GM21717 (cell line): ENCODE results near the gene RBM12.

ENCODE experiments used
- ATAC-seq: cut with Tn5 transposase; IDR thresholded peaks from one replicate; pipeline ENCODE4 v1.9.1; 2021; ENCODE audit warnings: mild to moderate bottlenecking, moderate library complexity; ENCODE audit not compliant: unreplicated experiment

The RBM12 gene

DNA sequence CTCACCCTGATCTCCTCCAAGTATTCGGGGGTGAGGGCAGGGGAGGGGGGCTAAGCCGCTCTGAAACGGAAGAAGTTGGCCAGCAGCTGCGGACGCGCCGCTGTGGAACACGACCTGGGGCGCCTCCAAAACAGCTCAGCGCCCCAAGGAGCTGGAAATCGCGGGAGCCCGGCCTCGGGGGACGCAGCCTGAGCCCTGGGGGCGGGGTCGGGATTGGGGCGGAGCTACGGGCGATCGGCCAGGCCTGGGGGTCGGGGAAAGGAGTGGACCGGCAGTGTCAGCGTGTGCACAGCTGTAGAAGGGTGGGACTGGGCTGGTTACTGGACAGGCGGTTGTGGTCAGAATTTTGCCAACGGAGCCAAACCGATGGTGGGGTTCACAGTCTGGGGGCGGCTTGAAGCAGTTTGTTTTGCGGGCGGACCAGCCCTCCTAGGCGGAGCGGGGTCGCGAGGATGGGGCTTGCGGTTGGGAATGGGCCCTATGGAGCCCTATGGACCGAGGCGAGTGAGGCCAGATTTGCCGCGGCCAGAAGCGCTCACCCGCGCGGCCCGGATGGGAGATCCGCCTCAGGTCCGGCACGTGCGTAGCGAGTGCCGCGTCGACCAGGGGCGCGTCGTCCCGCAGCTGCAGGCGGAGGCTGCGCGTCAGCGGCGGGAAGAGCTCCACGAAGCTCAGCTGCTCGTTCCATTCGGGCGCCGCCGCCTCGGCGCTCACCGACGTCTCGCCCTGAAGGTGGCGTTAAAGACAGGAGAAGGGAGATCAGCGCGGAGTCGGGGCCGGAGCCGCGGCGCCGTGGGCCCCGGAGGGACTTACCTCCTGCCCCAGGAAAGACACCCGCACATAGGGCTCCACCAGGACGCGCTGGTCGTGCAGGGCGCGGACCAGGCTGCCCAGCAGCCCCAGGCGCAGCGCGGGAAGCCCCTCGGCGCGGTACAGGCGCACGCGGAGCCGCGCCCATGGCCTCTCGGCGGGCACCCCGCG is 63.4 kb downstream of the RBM12 start:
- ATAC-seq, result no peak

DNA sequence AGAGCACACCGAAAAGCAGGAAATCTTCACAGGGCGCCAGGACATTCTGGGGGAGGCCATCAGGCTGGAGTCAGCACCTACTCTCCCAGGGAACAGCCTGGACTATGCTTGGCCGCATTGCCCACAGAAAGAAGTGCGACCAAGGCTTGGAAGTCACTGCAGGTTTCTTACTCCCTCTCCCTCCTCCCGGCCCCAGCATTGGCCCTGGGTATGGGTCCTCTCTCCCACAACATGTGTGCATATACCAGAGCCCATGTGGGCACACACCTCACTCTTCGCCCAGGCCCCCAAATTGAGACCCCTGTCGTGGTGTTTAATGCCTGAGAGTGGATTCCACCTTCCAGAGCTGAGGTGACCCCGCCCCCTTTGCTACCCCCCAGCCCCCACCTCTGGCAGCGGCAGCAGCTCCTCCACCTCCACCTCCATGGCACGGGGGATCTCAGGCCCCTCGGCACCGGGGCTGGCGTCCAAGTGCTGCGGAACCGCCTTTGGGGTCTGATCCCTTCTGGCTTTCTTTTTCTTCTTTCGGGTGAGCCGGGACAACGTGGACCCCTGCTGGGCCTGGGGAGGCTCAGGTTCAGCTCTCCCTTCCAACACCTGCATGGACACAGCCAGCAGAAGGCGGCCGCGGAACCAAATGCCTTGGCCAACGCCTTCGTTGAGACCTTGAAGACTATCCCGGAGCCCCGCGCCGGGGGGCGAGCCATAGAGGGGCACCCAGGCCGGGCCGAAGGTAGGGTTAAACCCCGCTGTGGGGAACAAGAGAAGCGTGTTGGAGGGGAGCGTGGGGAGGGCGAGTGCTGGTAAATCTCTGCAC is 64.3 kb downstream of the RBM12 start:
- no peak for ATAC-seq

DNA sequence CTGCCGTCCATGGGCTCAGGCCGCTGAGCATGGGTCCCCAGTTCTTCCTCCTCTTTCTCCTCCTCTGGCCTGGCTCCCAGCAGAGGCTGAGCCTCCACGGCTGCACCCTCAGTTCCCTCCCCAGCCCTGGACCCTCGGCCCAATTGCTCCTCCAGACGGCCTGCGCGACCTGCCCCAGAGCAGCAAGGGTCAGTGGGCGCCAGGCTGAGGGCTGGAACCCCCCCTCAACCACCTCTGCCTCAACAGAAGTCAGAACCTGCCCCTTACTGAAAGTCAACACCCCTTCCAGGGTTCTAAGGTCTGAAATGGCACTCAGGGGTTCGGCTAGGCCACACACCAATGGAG is 65.0 kb downstream of the RBM12 start:
- no peak for ATAC-seq
